K562 (cell line): ENCODE data around the gene VEGFB. TPM values are rescaled to one million over a fixed set of nuclear protein-coding genes. Genes with fewer than 3 reads are reported as not detected.

ENCODE experiments used
- BDP1 ChIP-seq: IDR thresholded peaks from 3 replicates; pipeline ENCODE4 v1.6.1; 2011; ENCODE audit not compliant: insufficient read length, insufficient read depth
- CEBPZ ChIP-seq: fragments of 150-350 bp; IDR thresholded peaks from 2 replicates; pipeline ENCODE4 v1.6.1; 2014; ENCODE audit warnings: low read depth, mild to moderate bottlenecking, low read length, borderline replicate concordance
- CXXC5 ChIP-seq: fragments of 250-450 bp; sonication (Bioruptor Pico); IDR thresholded peaks from 2 replicates; pipeline ENCODE4 v1.8.0; 2022; ENCODE audit warnings: inconsistent platforms, mild to moderate bottlenecking, moderate library complexity
- FOXP4 ChIP-seq: sonication (generic); formaldehyde crosslinking; IDR thresholded peaks from 2 replicates; pipeline ENCODE4 v1.8.0; 2022; ENCODE audit warnings: mild to moderate bottlenecking, missing genetic modification reagents, borderline replicate concordance
- GATAD2B ChIP-seq: fragments of 450-650 bp; IDR thresholded peaks from 2 replicates; pipeline ENCODE4 v1.6.1; 2017; ENCODE audit warnings: mild to moderate bottlenecking, borderline replicate concordance
- GTF2E2 ChIP-seq: fragments of 200-800 bp; sonication (Bioruptor generic); IDR thresholded peaks from 2 replicates; pipeline ENCODE4 v1.6.1; 2016; ENCODE audit warnings: missing genetic modification characterization, missing compliant biosample characterization
- IRF1 ChIP-seq: sonication (generic); formaldehyde crosslinking; IDR thresholded peaks from 2 replicates; pipeline ENCODE4 v1.8.0; 2022; ENCODE audit warnings: missing genetic modification reagents, mild to moderate bottlenecking, borderline replicate concordance
- KLF16 ChIP-seq: IDR thresholded peaks from 2 replicates; pipeline ENCODE4 v1.6.1; 2016; ENCODE audit warnings: antibody characterized with exemption
- NFRKB ChIP-seq: fragments of 450-650 bp; IDR thresholded peaks from 2 replicates; pipeline ENCODE4 v1.6.1; 2016; ENCODE audit warnings: low read depth
- RBM22 ChIP-seq: fragments of 200-400 bp; formaldehyde crosslinking; IDR thresholded peaks from 2 replicates; pipeline ENCODE4 v1.6.1; 2018; ENCODE audit warnings: low read length, low read depth; ENCODE audit not compliant: poor library complexity, severe bottlenecking
- SFPQ ChIP-seq: fragments of 200-400 bp; formaldehyde crosslinking; IDR thresholded peaks from 2 replicates; pipeline ENCODE4 v1.6.1; 2017; ENCODE audit warnings: mild to moderate bottlenecking, low read depth, low read length, moderate library complexity
- TFAP4 ChIP-seq: sonication (generic); formaldehyde crosslinking; IDR thresholded peaks from 2 replicates; pipeline ENCODE4 v1.8.0; 2022; ENCODE audit warnings: missing genetic modification reagents, mild to moderate bottlenecking, moderate library complexity, borderline replicate concordance
- TFE3 ChIP-seq: fragments of 450-650 bp; formaldehyde crosslinking; IDR thresholded peaks from 2 replicates; pipeline ENCODE4 v1.4.0; 2020; ENCODE audit warnings: mild to moderate bottlenecking, mixed read lengths
- ZNF354B ChIP-seq: fragments of 250-450 bp; sonication (Bioruptor Pico); IDR thresholded peaks from 2 replicates; pipeline ENCODE4 v1.4.0; 2020
- ZNF57 ChIP-seq: fragments of 450-650 bp; formaldehyde crosslinking; IDR thresholded peaks from 2 replicates; pipeline ENCODE4 v1.4.0; 2020; ENCODE audit warnings: mild to moderate bottlenecking, moderate library complexity
- polyA plus RNA-seq, 8 experiments: library from polyadenylated mRNA; depleted of rRNA in 4 of 8; stranded (reverse) in 5 of 8; unstranded in 3 of 8; fragments of >200 nt; fragmentation: Nextera tagmentation in 2 of 8; fragmentation: Illumina TruSeq in 1 of 8; extraction: Ambion mirVana in 2 of 8; extraction: Trizol in 1 of 8; gene quantifications; 2 replicates each; pipeline versions ENCODE4 v1.2.1 to v1.2.3, GENCODE V29; 2011 to 2014; ENCODE audit warnings: inconsistent platforms in 1 of 8, missing spikeins in 1 of 8
- total RNA-seq, 7 experiments: library from RNA; depleted of rRNA in 6 of 7; stranded (reverse); fragments of >200 nt in 6 of 7; fragmentation: Illumina TruSeq in 2 of 7; extraction: Trizol in 2 of 7; gene quantifications; 2 replicates each; pipeline versions ENCODE4 v1.2.1 to v1.2.3, GENCODE V29; 2011 to 2021; ENCODE audit warnings: low replicate concordance in 1 of 7

Gene VEGFB
- total and polyA plus RNA-seq, 9 of the 15 experiments (the other 6 are each of a cell fraction or from before 2014, with no cell fraction given): 11.0 to 83.4 (median 25.7) TPM

- TF ChIP-seq FOXP4 (CRISPR knock-in tag) (peak; percentile 40; the same call in 1 of the 2 replicates), KLF16 (peak; percentile 32; the same call in 1 of the 2 replicates), BDP1 (no peak), SFPQ (no peak), RBM22 (no peak), IRF1 (CRISPR knock-in tag) (no peak), TFE3 (peak; percentile 9; the same call in 1 of the 2 replicates), NFRKB (peak; percentile 91), CEBPZ (no peak), GATAD2B (no peak; the same call in 1 of the 2 replicates), ZNF354B (CRISPR knock-in tag) (no peak), GTF2E2 (tag) (peak; percentile 77), TFAP4 (peak; percentile 42; the same call in 1 of the 2 replicates), CXXC5 (CRISPR knock-in tag) (peak; percentile 95), ZNF57 (no peak)
Observed at GRCh38 chr11:64240435-64241240, 6.3 kb downstream of the VEGFB start, which contains the start of gene FKBP2 (continued).
